B cell (primary cell): ENCODE measurements around the gene IL20RA. TPM values are rescaled to one million over a fixed set of nuclear protein-coding genes. Genes with fewer than 3 reads are reported as not detected.

Experiments used
- ATAC-seq: fragments of 200-7000 bp; cut with Tn5 transposase; one replicate; pipeline ENCODE4 v1.10.0; 2021; ENCODE audit warnings: low read depth, mild to moderate bottlenecking, moderate number of reproducible peaks, moderate library complexity
- CTCF ChIA-PET: fragments of 350-600 bp; sonication (Branson Sonifier 250); formaldehyde crosslinking; loops from one replicate; lab custom pipeline; 2021; ENCODE audit warnings: antibody characterized with exemption, inconsistent platforms; lab: Charles Lee
- POLR2A ChIA-PET: fragments of 350-600 bp; sonication (Branson Sonifier 250); formaldehyde crosslinking; loops from one replicate; lab custom pipeline; 2021; ENCODE audit warnings: antibody characterized with exemption; lab: Charles Lee
- DNase-seq: peaks from one replicate; pipeline ENCODE4 v3.0.0; 2013
- H2AFZ ChIP-seq: 2 replicates; pipeline ENCODE4 v1.6.1; 2012; ENCODE audit warnings: mild to moderate bottlenecking, low read depth, low read length; ENCODE audit not compliant: insufficient read depth, poor library complexity, severe bottlenecking
- H3K27ac ChIP-seq, 2 donors: 1 replicate in 1 of 2; 2 replicates in 1 of 2; pipeline ENCODE4 v1.5.1; 2012 to 2013; ENCODE audit warnings: low read length in 2 of 2, mild to moderate bottlenecking in 2 of 2, moderate library complexity in 1 of 2
- H3K27me3 ChIP-seq, 4 experiments: fragments of 200-600 bp in 1 of 4; sonication (generic) in 1 of 4; replicated peaks in 1 of 4; 1 replicate in 2 of 4; 2 replicates in 2 of 4; pipeline versions ENCODE4 v1.6.1 to v1.7.0; 2013 to 2016; ENCODE audit warnings: low read length in 3 of 4, mild to moderate bottlenecking in 2 of 4, mixed read lengths in 1 of 4, moderate library complexity in 1 of 4; ENCODE audit not compliant: insufficient read depth in 4 of 4, control insufficient read depth in 3 of 4; ENCODE audit errors: control extremely low read depth in 1 of 4
- H3K36me3 ChIP-seq, 2 experiments: replicated peaks in 1 of 2; 1 replicate in 1 of 2; 2 replicates in 1 of 2; pipeline versions ENCODE4 v1.6.1 to v1.7.1; 2013; ENCODE audit warnings: low read length in 1 of 2; ENCODE audit not compliant: insufficient read depth in 2 of 2, control insufficient read depth in 1 of 2; ENCODE audit errors: control extremely low read depth in 1 of 2, extremely low read depth in 1 of 2
- H3K4me1 ChIP-seq, 2 donors: fragments of 200-600 bp in 1 of 2; sonication (generic) in 1 of 2; 1 replicate in 1 of 2; 2 replicates in 1 of 2; pipeline versions ENCODE4 v1.5.1 to v1.6.1; 2013 to 2017; ENCODE audit warnings: low read length in 2 of 2; ENCODE audit not compliant: control insufficient read depth in 2 of 2, insufficient read depth in 2 of 2
- H3K4me2 ChIP-seq: replicated peaks from 2 replicates; pipeline ENCODE3; 2012; ENCODE audit warnings: mild to moderate bottlenecking, low read depth, low read length; ENCODE audit not compliant: poor library complexity, severe bottlenecking
- H3K4me3 ChIP-seq, 5 experiments: fragments of 200-600 bp in 1 of 5; sonication (generic) in 1 of 5; 1 replicate in 3 of 5; 2 replicates in 2 of 5; pipeline versions ENCODE4 v1.5.1 to v1.7.0; 2011 to 2016; ENCODE audit warnings: low read length in 4 of 5, mild to moderate bottlenecking in 4 of 5, low read depth in 2 of 5, control low read depth in 1 of 5, moderate library complexity in 1 of 5; ENCODE audit not compliant: insufficient read depth in 1 of 5; ENCODE audit errors: control extremely low read depth in 1 of 5, extremely low read depth in 1 of 5
- H3K79me2 ChIP-seq: fragments of 200-600 bp; sonication (generic); one replicate; pipeline ENCODE4 v1.6.0; 2016; ENCODE audit warnings: low read length; ENCODE audit not compliant: control insufficient read depth, insufficient read depth
- H3K9ac ChIP-seq: fragments of 200-600 bp; sonication (generic); 2 replicates; pipeline ENCODE4 v1.6.1; 2017; ENCODE audit warnings: mild to moderate bottlenecking, low read length, moderate library complexity
- H3K9me3 ChIP-seq, 3 donors: one replicate each; pipeline versions ENCODE4 v1.6.1 to v1.7.1; 2013; ENCODE audit warnings: low read length in 2 of 3; ENCODE audit not compliant: control insufficient read depth in 2 of 3, insufficient read depth in 1 of 3; ENCODE audit errors: control extremely low read depth in 1 of 3
- H4K20me1 ChIP-seq: 2 replicates; pipeline ENCODE4 v1.6.0; 2012; ENCODE audit warnings: mild to moderate bottlenecking, low read length; ENCODE audit not compliant: insufficient read depth, control insufficient read depth, poor library complexity, severe bottlenecking
- H3K27ac Mint-ChIP-seq: one replicate; pipeline ENCODE4 v1.8.0; 2021; ENCODE audit warnings: mixed read lengths
- H3K27me3 Mint-ChIP-seq: one replicate; pipeline ENCODE4 v1.8.0; 2021; ENCODE audit warnings: mixed read lengths
- H3K4me1 Mint-ChIP-seq: one replicate; pipeline ENCODE4 v1.8.0; 2021; ENCODE audit warnings: mixed read lengths
- H3K4me3 Mint-ChIP-seq: one replicate; pipeline ENCODE4 v1.8.0; 2021; ENCODE audit warnings: mixed read lengths
- H3K9me3 Mint-ChIP-seq: one replicate; pipeline ENCODE4 v1.8.0; 2022; ENCODE audit warnings: mixed read lengths; ENCODE audit not compliant: insufficient read depth
- EZH2 ChIP-seq: IDR thresholded peaks from 2 replicates; pipeline ENCODE4 v1.6.1; 2012; ENCODE audit warnings: borderline replicate concordance, low read depth, mild to moderate bottlenecking, moderate library complexity, low read length; ENCODE audit not compliant: insufficient read depth, poor library complexity, severe bottlenecking
- WGBS: methylation state at CpG from one replicate; pipeline ENCODE4 v1.1.5; 2013; ENCODE audit warnings: missing lambda C conversion rate; ENCODE audit not compliant: insufficient coverage; 5-methylcytosine and 5-hydroxymethylcytosine counted together
- intact Hi-C: fragments of 100-400 bp; cut with micrococcal nuclease; formaldehyde crosslinking; loops from one replicate; pipeline ENCODE4 v1.10.0; 2022
- polyA plus RNA-seq: library from polyadenylated mRNA; depleted of rRNA; stranded (reverse); fragments of >200 nt; gene quantifications from 2 replicates; pipeline ENCODE4 v1.2.3, GENCODE V29; 2012
- total RNA-seq, 2 donors: library from RNA; stranded (reverse); fragments of 120-200 nt in 1 of 2; gene quantifications; 1 replicate in 1 of 2; 2 replicates in 1 of 2; pipeline versions ENCODE4 v1.2.3 to v1.2.4, GENCODE V29; 2013 to 2022
- TF ChIP-seq, protein P1 (sequence below): fragments of 200-600 bp; IDR thresholded peaks from one replicate; pipeline ENCODE4 v1.8.0; 2022; ENCODE audit warnings: antibody characterized with exemption, mild to moderate bottlenecking

The IL20RA gene
- total and polyA plus RNA-seq, 2 donors (not counting 1 experiment from before 2014, with no cell fraction given) = not detected

DNA sequence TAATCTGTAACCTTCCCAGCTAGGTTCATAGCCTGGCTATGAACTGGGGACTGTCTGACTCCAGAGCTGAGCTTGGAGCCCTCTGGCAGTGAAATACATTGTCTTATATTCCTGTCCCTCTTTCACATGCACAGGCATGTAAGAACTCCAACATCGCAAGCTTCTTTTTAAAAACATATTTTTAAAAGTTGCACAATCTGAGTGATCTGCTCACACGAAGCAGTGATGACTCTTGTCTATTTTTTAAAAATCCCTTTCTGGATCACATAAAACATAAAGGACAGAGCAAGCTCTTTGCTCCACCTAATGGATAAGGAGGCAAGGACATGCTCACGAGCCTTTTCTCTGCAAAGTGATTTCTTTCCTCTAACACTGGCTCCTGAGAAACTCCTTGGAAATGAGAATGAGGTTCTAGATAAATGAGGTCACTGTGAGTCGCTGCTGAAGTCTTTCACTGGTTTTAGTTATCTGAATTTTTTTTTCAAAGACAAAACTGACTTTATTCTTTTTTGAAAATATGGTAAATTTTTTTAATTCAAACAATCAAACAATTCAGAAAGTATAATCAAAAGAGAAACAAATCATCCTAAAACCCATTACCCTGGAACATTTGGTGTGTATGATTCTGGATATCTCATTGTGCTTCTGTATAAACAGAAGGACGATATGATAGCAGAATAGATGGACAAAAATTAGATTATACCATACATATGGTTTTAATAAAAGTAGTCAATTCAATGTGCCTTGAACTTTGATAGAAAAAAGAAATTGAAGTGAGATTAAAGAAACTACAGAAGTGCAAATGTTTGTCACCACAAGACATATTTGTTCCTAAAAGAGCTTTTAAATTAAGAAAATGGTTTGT lies 30.8 kb downstream of the IL20RA start:
- ChIA-PET CTCF (interaction anchor here (1.2 kb wide), 1 partner anchor 370 kb away, joined by 4 read pairs; no protein-coding TSS in a partner anchor), POLR2A (no interaction called here)
- H3K4me3 Mint-ChIP-seq = no peak overlapping the region
- TF ChIP-seq, protein P1, sequence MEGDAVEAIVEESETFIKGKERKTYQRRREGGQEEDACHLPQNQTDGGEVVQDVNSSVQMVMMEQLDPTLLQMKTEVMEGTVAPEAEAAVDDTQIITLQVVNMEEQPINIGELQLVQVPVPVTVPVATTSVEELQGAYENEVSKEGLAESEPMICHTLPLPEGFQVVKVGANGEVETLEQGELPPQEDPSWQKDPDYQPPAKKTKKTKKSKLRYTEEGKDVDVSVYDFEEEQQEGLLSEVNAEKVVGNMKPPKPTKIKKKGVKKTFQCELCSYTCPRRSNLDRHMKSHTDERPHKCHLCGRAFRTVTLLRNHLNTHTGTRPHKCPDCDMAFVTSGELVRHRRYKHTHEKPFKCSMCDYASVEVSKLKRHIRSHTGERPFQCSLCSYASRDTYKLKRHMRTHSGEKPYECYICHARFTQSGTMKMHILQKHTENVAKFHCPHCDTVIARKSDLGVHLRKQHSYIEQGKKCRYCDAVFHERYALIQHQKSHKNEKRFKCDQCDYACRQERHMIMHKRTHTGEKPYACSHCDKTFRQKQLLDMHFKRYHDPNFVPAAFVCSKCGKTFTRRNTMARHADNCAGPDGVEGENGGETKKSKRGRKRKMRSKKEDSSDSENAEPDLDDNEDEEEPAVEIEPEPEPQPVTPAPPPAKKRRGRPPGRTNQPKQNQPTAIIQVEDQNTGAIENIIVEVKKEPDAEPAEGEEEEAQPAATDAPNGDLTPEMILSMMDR = no peak
- TF ChIP-seq EZH2 = no peak
- Histone ChIP-seq H3K4me3 (no peak overlapping the region), H3K9me3 (no peaks in the 10 kb centered on the region), H3K4me2 (no peak overlapping the region), H3K27ac (no peak overlapping the region), H3K4me1 (no peaks in the 10 kb centered on the region), H3K36me3 (no peaks in the 10 kb centered on the region), H3K27me3 (peaks cover 0 to 16% (median 9%) of the 10 kb centered on the region in 4 experiments), H3K9ac (no peak overlapping the region), H2AFZ (no peak overlapping the region), H4K20me1 (no peaks in the 10 kb centered on the region), H3K79me2 (no peaks in the 10 kb centered on the region)
- H3K4me1 Mint-ChIP-seq = no peaks in the 10 kb centered on the region
- ATAC-seq = no peak
- intact Hi-C loops = no loop called here
- DNase-seq = no peak
- WGBS = 71% methylated on average over 1 of the region's 5 CpGs
- H3K27ac Mint-ChIP-seq = no peak overlapping the region
- H3K27me3 Mint-ChIP-seq = peaks cover 71% of the 10 kb centered on the region
- H3K9me3 Mint-ChIP-seq = no peaks in the 10 kb centered on the region

DNA sequence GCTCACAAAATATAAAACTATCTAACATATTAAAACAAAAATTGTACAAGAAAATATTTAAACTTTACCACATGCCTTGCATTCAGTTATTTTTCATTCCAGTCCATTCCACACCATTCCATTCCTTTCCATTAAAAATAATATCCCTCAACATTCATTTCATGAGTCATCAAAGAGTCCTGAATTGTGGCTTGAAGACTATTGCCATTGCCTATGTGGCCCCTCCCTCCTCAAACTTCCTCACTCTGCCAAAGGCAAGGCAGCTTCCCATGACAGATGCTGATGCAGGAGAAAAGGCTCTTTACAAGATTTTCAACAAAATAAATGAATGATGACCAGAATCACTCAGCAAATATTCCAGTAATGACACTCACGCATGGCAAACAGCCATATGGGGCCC lies 31.7 kb downstream of the IL20RA start:
- Histone ChIP-seq H3K9ac (no peak overlapping the region), H3K27me3 (peaks cover 0 to 16% (median 9%) of the 10 kb centered on the region in 4 experiments), H3K36me3 (no peaks in the 10 kb centered on the region), H3K79me2 (no peaks in the 10 kb centered on the region), H3K27ac (no peak overlapping the region), H4K20me1 (no peaks in the 10 kb centered on the region), H3K9me3 (no peaks in the 10 kb centered on the region), H3K4me2 (no peak overlapping the region), H3K4me1 (no peaks in the 10 kb centered on the region), H3K4me3 (no peak overlapping the region), H2AFZ (no peak overlapping the region)
- DNase-seq (no peak), ATAC-seq (no peak)
- no peaks in the 10 kb centered on the region for H3K4me1 Mint-ChIP-seq
- intact Hi-C loops = no loop called here
- no peak overlapping the region for H3K27ac Mint-ChIP-seq
- H3K4me3 Mint-ChIP-seq = no peak overlapping the region
- TF ChIP-seq EZH2 = no peak
- TF ChIP-seq, protein P1 = no peak
- CTCF ChIA-PET = interaction anchor here (1.2 kb wide), 1 partner anchor 369 kb away, joined by 4 read pairs; no protein-coding TSS in a partner anchor
- no CpG with 5 or more reads among the region's 1 CpG for WGBS
- H3K27me3 Mint-ChIP-seq = peaks cover 68% of the 10 kb centered on the region
- POLR2A ChIA-PET = no interaction called here
- no peaks in the 10 kb centered on the region for H3K9me3 Mint-ChIP-seq
